HG02852 (cell line): Measurements from ENCODE around the gene SRD5A1.

Experiments
- ATAC-seq: cut with Tn5 transposase; IDR thresholded peaks from one replicate; pipeline ENCODE4 v1.9.1; 2021; ENCODE audit warnings: mild to moderate bottlenecking, moderate library complexity; ENCODE audit not compliant: unreplicated experiment

The SRD5A1 gene

DNA sequence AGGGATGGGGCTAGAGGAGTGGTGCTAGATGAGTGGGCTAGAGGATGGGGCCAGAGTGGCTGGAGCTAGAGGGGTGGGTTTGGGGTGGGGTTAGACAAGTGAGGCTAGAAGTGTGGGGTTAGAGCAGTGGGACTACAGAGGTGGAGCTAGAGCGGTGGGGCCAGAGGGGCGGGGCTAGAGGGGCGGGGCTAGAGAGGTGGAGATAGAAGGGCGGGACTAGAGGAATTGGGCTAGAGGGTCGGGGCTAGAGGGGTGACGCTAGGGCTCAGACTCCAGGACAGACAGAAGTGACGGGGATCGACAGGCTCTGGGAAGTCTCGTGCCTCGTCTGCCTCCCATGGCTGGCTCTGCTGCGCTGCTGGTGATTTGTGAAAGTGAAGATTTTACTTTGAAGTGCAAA is 49.0 kb downstream of the SRD5A1 start:
- ATAC-seq, result no peak

DNA sequence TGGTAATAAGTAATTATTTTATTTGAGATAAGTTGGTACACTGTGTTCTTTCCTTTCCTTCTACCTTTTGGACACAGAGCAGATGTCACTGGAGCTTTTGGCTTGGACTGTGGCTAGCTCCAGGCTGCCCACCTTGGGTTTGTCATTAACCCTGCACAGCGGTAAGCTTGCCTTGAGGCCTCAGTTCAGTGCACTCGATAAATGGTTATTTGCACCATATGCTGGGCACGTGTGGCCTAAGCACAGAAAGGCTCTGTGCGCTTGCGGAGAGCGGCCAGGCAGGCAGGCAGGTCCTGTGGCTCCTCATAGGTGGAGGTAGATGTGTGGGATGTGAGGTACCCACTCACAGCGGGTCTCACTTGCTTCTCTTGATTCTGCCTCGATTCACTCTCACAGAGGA is 50.0 kb downstream of the SRD5A1 start:
- no peak for ATAC-seq

DNA sequence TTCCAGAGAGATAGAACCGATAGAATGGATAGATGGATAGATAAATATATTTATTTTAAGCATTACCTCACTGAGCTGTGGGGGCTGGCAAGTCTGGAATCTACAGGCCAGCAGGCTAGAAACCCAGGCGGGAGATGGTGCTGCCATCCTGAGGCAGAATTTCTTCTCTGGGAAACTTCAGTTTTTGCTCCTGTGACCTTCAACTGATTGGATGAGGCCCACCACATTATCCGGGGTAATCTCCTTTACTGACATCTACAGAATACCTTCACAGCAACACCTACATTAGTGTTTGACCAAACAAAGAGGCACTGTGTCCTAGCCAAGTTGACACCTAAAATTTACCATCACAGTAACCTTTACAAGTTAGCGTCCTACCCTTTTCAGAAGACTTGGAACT is 50.8 kb downstream of the SRD5A1 start:
- ATAC-seq, result no peak

DNA sequence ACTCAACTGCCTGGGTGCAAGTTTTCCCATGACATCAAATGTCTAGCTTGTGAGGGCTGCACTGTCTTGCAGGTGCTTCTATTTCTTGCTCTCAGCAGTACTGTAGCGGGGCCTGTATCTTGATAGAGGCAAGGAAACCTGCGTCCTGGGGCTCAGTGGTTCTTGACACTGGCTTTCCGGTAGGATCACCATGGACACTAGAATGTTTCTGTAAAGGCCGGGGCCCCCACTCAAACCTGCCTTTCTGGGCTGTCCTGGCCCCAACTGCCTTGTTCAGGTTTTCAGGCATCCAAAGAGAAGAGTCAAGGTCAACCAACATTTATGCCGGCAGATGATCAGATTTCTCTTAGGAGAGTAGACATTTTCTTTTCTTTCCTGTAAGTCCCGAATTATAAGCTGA is 53.3 kb downstream of the SRD5A1 start:
- ATAC-seq, result no peak

DNA sequence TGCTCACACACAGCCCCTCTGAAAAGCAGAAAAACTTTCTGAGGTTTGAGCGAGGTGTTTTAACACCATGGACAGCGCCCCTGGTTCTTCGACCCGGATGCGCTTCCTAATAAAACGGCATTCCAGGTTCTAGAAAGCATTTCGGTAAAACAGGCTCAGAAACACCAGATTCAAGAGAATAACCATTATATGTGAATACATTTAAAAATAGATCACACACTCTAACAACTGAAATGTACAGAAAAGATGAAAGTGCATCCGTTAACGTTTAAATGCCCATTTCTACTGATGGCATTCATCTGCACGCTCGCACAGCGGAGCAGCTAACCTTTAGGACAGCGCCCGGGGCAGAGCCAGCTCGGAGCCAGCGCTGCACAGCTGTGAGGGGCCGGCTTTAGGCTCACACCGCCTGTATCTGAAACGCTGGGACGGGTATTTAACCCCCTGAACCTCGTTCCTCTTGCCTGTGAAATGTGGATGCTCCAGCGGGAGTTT is 53.7 kb downstream of the SRD5A1 start:
- ATAC-seq, result no peak

DNA sequence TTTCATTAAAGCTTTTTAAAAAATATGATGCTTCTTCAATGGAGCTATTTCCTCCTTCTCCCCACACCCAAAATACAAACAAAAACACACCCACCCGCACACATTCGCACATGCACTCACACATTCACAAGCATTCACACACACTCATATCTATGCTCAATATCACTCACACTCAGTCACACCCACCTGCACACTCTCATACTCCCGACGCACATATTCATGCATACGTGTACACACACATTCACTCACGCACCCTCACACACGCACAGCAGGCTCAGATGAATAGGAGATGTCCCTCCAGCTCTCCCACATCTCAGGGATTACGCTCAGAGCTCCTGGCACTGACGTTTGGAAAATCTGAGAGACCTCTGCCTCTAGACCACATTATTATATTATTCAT is 54.3 kb downstream of the SRD5A1 start:
- no peak for ATAC-seq

- ATAC-seq, result no peak
Measured at GRCh38 chr5:6692906-6693305, 59.7 kb downstream of the SRD5A1 start.

DNA sequence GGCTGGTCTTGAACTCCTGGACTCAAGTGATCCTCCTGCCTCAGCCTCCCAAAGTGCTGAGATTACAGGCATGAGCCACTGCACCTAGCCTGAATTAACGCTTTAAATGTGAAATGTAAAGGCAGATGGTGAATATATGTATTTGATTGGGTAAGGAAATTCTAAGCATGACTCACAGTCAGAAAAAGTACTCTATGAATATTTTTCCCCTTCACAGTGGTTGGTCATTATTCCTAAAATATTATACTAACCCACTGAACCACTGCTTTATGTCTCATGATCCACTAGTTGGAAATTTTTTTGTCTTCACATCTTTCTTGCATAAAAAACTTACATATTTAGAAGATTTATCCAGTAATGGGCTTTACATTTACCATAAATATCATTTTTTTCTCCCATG is 65.5 kb downstream of the SRD5A1 start:
- ATAC-seq, result no peak

- no peak for ATAC-seq
Measured at GRCh38 chr5:6699357-6699756, 66.1 kb downstream of the SRD5A1 start.

DNA sequence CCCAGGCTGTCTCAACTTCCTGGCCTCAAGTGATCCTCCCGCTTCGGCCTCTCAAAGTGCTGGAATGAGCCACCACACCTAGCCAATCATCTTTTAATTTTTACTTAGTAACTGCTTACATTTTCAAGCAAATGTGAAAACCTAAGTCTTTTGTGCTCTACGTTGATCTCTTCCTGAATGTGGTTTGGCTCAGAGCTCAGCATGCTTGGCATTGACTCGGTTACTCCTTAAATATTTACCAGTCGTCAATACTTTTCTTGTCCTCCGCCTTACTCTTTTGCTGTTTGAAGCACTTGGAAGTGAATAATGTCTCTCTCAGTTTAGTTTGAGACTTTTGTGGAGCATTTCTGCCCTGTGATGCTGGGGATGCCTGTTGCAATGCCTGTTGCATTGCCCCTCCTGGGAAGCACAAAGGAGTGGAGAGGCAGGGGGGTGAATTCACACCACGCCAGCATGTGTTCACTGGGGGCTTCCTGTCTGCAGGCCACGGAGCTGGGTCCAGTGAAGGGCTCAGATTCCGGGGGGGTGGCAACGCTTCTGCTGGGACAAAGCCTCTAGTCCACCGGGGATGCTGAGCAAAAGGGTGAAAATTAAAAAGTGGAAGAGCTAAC is 66.9 kb downstream of the SRD5A1 start:
- ATAC-seq, result no peak

DNA sequence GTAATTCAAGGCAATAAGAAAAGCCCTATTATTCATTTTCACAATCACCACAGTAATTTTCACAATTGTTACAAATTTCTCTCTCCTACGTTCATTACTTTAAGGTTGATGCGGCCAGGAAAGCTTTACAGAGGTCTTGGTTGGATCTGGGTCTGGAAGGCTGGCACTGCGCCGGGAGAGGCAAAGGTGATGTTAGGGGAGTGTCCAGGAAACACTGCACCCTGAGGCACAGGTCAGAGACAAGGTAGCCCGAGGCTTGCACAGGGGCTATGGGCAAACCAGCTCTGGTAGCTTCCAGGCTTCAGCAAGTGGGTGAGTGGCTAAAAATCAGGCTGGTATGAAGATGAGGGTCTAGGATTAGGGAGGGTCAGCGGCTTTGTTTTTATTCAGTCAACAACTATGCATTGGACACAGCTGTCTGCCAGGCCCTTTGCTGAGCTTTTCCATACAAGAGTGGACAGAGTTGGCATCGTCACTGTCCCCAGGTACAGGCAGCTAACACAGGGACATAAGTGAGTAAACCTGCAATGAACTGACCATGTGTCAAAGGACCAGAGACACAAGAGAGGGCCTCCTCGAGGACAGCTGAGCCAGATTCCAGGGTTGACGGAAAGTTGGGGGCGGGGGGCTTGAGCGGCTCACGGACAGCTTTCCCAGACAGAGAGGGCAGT is 67.6 kb downstream of the SRD5A1 start:
- ATAC-seq, result no peak

DNA sequence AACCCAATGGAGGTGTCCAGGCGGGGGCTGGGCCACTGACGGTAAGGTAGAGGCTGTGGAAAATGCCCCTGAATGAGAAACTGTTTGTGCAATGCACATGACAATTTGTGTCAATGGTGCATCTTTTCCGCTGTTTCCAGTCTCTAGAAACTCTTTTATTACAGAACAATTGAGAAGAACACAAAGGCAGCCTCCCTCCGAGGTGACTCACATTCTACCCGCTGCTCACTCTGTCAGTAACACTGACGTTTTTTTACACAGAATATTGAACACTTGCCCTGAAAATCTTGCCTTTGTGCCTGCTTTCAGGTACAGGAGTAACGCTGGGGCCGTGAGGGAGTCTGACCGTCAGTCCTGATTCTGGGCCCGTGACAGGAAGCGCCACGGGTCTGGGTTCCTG is 68.3 kb downstream of the SRD5A1 start:
- ATAC-seq, result no peak

GRCh38 chr5:6702633-6703032 is 69.4 kb downstream of the SRD5A1 start:
- ATAC-seq, result no peak

DNA sequence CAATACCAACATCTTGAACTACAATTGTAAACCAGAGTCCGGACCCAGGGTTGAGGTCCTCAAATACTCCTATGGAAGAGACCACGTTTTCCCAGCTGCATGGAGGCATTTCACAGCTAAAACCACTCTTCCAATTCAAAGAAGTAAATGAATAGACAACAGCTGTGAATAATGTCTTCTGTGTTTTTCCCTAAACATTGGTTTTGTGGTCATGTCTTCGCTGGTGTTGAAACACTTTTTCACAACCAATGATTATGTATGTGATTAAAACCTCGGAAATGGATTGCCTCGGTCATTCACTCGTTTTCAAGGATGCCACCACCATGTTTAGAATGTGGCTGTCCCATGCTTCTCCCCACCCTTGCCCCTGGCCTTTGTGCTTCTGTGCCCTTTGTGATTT is 70.6 kb downstream of the SRD5A1 start:
- no peak for ATAC-seq

DNA sequence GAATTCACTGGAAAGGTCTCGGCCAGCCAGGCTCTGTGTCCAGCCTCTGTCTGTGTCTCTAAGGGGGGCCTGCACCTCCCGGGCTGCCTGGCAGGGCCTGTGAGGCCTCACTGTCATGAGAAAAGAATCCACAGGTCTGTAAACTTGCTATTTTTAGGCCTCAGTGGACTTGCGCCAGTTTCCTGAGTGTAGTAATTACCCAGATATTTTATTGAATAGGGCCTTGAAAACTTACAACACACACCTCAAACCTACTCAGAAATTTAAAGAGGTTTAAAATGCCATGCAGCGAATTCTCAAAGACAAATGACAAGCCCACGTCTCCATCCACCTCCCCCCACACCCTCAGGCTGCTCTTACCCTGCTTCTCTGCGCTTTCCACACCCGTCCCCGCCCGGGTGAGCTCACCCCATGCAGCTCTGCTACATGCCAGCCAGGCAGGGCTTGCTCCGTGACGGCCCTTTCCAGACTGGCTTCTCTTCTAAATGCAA is 71.2 kb downstream of the SRD5A1 start:
- ATAC-seq, result no peak

DNA sequence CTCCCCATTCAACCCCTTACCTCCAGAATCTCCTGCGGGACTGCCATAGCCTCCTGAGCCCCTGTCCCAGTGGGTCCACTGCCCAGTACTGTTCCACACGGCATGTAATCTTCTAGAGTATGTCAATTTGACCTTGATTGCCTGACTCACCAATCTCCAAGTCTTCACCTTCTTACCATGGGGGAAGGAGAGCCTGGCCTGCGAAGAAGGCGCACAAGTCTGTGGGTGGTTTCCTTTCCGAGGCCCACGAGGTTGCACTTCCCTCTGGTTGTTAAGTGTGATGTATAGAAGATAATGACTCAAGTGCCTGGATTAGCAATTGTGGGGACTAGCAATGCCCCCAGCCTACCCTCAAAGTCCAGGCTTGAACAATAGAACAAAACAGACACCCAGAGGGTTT is 71.8 kb downstream of the SRD5A1 start:
- ATAC-seq, result peak; percentile 82

GRCh38 chr5:6705959-6706358 is 72.7 kb downstream of the SRD5A1 start:
- ATAC-seq, result no peak

GRCh38 chr5:6707852-6708251 is 74.6 kb downstream of the SRD5A1 start:
- no peak for ATAC-seq

DNA sequence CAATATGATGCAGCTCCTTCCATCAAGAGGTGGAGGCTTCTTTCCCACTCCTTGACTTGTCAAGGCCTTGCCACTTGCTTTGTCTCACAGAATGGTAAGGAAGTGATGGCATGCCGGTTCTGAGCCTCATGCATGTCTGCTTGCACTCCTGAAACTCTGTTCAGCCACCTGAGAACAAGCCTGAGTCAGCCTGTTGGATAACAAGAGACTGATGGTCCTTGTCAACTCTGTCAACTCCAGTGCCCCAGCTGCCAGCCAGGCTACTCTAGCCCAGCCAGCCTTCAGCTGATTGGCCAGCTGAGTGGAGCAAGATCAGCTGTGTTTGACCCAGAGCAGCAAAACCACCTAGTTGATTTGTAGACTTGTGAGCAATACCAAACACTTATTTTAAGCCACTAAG is 75.6 kb downstream of the SRD5A1 start:
- ATAC-seq, result no peak

GRCh38 chr5:6710070-6710469 is 76.8 kb downstream of the SRD5A1 start:
- ATAC-seq, result no peak

- no peak for ATAC-seq
Measured at GRCh38 chr5:6710551-6711318, 77.5 kb downstream of the SRD5A1 start.
